NCI-H1930 (cell line): Measurements from ENCODE around the gene CDH4.

ENCODE experiments used
- DNase-seq, 2 experiments: peaks; one replicate each; lab custom pipeline; 2025; lab: John Stamatoyannopoulos, UW

CDH4 gene

DNA sequence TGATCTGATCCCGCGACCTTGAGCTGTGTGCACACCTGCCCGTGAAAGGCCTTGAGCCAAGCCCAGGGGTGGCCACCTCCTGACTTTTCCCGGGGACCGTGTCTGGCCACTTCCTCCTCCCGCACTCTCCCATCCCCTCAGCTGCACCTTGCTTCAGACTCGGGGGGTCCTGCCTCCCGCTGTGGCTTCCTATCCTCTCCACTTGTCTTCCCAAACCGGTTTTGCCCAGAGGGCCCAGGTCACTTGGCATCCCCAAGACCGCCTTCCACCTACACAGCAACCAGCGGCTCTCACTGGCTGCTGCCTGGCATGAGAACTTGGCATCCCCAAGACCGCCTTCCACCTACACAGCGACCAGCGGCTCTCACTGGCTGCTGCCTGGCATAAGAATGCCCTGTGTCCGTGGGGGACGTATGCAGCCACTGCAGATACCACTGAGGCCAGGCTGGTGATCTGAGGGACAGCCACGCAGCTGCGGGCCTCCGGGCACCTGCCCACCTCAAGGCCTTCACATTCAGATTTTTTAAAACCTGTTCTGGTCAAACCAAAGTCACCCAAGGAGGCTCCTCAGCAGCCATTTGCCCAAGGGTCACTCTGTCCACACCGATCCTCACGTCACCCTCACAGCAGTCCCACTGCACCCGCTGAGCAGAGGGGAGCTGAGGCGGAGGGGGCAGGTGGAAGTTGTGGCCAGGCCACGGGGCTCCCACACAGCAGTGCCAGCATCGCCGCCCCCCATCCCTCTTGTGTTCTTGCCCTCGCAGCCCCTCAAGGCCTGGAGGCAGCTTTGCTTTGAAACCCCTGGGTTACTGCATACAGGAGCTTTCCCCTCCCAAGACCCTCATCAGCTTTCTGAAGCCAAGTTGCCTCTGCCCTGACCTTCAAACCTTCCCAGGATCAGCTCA, 568.1 kb downstream of the CDH4 start:
- DNase-seq = no peak

DNA sequence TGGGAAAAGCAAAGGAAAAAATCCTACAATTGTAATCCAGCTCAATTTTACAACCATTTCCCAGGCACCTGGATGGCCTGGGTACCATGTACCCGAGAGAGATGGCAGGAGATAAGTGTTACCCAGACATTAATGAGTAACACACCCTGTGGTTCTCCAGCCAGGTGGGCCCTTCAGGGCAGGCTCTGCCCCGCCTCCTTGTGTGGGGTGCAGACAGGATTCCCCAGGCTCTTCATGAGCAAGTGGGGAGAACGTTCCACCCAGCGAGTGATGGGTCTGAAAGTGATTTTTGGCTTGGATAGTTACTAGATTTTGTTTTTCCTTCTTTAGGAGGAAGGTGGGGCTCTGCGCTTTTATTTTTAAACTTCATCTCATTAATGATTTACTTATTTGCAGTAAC, 569.7 kb downstream of the CDH4 start:
- DNase-seq = no peak

DNA sequence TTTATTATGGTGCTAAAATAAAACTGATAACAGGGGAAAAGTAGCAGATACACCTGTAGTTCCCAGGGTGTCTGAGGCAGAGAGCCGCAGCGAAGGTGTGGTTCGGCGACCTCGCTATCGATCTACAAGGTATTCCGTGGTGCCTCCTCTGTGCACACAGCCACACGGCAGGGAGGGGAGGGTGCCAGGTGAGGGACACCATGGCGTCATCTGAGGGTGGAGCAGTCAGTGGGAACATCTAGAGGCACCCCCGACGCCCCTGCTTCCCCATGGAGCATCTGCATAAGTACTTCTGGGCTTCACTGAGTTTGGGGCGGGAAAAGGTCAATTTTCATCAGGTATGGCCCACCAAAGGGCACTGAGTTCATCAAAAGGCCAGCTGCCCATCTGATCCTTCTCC, 570.3 kb downstream of the CDH4 start:
- no peak for DNase-seq

DNA sequence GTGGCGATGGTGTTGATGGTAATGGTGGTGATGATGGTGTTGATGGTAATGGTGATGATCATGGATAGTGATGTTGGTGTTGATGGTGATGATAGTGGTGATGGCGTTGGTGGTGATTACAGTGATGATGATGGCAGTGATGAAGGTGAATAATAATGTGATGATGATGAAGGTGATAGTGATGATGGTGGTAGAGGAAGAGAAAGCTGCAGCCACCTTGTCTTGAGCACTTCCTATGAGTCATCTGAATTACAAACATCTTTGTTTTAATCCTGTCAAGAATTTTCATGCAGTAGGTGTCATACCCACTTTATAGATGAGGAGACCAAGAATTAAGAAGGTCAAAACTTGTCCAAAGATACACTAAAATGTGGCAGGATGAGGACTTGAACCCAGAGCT, 571.2 kb downstream of the CDH4 start:
- DNase-seq = no peak

DNA sequence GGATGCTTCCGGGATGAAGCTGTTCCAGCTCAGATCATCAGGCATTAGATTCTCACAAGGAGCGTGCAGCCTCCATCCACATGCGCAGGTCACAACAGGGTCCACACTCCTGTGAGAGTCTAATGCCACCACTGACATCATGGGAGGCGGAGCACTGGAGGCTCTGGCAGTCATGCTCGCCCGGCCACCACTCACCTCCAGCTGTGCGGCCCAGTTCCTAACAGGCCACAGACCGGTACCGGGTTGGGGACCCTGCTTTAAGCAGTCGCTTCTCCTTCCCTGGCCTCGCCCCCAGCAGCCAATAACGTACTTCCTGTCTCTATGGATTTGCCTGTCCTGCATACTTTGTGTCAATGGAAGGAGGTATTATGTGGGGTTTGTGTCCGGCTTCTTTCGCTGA, 576.8 kb downstream of the CDH4 start:
- no peak for DNase-seq

DNA sequence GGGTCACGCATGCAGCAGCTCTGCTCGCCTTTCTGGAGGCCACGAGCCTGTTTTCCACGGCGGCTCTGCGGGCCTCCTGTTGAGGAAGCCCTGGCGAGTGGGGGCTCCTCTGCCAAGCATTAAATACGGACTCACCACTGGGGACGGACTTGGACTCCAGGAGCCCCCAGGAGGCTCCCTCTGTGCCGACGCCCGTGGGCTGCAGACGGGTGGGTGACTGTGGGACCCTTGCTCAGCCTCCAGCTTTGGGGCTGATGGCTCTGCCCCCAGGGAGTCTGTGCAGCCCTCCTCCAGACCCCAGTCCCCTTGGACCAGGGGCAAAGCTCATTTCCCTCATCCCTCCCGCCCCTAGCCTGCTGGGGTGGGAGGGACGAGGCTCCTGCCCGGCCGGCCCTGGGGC, 577.5 kb downstream of the CDH4 start:
- no peak for DNase-seq

DNA sequence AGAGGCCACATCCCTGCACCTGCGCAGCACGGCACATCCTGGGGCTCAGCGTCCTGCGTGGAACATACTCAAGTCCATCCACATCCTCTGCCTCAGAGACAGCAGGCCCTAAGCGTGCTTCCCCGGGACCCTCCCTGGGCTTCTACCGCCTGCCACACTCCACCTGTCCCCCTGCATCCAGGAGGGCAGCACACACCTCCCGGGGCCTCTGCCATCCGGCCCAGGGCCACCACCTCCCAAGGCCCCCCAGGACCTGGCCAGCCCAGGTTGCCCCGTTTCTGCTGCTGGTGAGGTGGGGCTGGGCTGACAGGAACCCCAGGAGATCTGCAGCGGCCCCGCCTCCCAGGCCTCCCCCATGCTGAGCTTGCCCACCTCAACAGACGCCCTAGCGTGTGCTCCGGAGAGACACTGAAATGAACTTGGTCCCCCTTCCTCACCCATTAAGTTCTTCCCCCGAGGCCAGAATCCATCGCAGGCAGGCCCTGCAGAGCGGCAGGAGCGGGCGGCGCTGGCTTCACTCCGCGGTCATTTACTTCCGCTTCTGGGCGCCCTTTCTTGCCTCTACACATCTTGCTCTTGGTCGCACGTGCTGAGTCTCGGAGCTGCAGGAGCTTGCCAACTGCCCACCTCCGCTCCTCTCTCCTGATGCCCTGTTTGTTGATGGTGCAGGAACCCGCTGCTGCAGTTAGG, 578.3 kb downstream of the CDH4 start:
- DNase-seq = no peak

DNA sequence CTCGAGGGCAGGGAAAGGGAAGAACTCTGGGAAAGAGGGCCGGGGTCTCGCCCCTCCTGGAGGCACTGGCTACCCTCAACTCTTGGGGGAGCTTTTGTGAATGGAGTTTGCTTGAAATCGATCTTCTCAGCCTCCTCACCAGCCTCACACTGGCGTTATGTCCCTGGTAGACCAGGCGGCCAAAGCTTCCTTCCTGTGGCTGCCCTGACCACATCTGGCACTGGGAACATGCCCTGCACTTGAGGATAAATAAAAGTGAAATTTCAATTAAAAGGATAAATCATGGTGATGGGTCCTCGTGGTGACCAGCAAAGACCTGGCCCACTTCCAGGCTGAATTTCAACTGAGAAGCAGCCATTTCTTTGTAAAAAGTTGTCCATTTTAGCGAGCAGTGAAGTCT, 578.9 kb downstream of the CDH4 start:
- DNase-seq = no peak

DNA sequence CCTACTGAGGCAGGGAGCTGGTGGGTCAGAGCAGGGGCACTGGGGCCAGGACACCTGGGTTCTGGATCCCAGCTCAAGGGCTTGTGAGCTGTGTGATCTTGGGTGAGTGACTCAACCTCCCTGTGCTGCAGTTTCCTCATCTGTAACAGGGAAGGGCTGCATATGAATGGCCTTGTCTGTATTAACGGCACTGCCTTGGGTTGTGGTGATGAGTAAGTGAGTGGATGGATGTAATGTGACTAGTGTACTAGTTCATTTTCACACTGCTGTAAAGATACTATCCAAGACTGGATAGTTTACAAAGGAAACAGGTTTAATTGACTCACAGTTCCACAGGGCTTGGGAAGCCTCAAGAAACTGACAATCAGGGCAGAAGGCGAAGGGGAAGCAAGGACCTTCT, 580.1 kb downstream of the CDH4 start:
- DNase-seq = no peak

DNA sequence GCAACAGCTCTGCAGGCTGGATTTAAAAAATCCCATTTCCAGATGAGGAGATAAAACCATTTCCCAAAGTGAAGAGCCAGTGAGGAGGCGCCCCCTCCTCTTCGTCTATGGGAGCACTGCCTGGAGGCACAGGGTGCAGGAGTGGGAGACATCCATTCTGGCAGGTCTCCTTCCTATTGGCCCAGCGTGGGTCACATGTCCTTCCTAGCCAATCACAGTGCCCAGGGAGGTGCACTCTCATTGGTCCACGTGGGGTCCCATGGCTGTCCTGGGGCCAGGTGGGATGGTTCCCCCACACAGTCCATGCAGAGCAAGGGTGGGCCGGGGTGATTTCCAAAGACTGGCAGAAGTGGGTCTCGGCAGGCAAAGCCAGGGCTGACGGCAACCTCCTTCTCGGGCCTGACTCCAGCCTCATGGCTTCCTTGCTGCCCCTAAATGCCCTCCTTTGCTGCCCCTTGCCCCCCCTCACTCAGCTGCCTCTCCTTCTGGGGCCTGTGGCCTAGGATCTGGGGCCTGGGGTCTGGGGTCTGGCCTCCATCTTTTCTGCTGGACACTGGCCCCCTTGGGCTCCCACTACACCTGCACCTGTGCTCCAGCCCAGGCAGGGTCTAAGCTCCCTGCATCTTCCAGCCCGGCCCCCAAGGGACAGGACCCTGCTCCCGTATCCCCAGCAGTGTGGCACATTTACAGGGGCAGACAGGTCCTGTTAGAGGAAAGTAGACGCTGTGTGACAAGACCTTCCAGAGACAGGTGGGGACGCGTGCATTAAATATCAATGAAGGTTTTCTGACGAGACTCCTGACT, 581.9 kb downstream of the CDH4 start:
- no peak for DNase-seq

DNA sequence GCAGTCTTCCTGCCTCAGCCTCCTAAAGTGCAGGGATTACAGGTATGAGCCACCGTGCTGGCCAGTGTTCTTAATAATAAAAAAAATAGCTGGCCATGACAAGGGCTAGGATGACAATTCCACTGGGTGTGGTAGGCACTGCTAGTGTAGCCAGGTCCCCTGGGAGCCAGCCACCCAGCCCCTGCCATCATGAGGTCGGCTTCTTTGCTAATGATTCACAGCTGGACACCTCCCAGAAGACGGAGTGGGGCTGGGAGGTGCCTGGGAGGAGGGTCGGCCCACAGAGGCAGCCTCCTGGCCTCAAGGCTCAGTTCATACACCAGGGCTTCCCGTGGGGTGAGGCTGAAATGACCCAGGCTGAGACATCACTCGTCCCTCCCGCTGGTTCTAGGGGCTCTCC, 583.2 kb downstream of the CDH4 start:
- DNase-seq = no peak

DNA sequence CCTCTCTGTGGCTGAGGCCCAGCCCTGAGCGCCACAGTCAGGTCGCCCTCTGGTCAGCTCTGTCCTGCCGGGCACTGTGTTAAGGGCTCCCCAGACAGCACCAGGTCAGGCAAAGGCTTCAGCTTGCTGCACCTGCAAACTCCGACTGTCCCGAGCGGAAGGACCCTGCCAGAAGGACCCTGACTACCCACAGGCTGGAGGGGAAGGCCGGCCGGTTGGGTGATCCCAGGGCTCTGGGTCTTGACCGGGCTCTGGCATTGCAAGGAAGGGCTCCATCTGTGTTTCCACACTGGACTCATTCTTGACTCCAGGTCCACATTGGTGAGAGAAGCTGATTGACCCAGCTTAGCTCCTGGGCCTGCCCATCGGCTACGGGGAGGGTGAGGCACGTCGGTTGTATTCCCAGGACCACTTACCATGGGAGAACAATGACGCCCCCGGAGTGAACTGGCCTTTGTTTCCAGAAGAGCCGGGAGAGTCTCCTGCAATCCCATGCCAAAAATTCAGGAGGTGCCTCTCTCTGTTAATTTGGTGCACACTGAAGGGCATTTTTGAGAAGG, 583.8 kb downstream of the CDH4 start:
- DNase-seq = no peak

DNA sequence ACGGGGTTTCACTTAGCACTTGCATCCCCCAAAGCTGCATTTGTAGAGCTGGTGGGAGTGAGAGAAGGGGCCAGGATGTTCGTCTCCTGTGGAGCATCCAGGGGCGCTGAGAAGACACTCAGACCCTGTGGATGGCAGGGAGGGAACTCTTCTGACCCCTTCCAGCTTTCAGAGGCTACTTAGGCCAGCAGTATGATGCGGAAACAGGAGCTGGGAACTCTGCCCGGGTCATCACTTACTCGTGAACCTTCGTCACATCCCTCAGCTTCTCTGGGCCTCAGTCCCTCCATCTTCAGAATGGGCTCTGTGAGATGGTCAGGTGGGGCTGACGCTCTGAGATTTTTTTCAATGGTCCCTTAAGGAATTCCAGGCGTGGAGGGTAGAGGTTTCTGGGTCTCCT, 585.1 kb downstream of the CDH4 start:
- no peak for DNase-seq

DNA sequence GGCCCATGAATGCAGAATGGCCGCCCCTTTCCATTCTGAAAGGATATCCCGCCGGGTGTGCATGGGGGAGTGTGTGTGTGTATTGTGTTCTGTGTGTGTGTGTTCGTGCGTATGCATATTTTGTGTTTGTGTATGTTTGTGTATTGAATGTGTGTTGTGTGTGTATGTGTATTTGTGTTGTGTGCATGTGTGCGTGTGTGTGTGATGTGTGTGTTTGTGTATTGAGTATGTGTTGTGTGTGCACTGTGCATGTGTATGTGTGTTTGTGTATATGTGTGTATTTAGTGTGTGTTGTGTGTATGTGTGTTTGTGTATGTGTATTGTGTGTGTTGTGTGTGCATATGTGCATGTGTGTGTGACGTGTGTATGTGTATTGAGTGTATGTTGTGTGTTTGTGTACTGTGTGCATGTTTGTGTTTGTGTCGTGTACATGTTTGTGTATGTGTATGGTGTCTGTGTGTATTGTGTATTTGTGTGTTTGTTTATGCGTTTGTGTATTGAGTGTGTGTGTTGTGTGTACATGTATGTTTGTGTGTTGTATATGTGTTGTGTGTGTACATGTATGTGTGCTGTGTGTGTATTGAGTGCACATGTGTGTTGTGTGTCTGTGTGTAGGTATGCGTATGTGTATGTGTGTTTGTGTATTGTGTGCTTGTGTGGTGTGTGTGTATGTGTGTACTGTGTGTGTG, 587.3 kb downstream of the CDH4 start:
- DNase-seq = no peak

DNA sequence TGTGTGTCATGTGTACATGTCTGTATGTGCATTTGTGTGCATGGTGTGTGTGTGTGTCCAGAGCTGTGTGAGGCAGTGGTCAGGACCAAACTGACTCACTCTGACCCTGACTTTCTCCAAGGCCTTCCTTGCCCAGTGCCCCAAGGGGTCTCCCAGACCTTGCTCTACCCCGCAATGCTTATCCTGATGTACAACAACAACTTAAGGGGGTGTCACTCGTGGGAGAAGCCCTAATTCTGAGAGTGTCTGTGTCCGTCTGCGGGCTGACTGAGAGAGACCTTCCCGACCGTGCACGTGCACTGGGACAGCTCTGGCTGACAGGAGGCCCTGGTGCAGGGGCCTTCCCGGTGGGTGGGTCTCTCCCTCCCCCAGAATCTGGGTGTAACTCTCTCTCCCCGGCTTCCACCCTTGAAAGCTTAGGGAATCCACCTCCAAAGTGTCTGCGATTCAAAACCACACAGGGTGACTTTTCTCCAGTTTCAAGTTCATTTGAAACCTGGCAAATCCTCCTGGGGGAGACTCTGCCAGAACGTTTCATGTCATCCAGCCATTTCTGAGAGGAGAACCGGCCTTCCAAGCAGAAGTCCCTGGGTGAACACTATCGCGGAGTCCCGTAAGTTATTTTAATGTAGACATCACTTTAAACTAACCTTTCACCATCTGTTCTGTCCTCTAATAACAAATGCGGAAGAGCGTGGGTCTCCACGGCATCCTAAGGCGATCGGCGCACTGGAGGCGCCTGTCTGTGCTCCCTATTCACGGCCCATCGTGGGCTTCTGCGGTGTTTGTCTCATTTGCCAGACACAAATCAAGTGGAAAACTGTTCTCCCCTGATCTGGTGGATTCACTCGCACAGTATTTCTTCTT, 588.1 kb downstream of the CDH4 start:
- no peak for DNase-seq

DNA sequence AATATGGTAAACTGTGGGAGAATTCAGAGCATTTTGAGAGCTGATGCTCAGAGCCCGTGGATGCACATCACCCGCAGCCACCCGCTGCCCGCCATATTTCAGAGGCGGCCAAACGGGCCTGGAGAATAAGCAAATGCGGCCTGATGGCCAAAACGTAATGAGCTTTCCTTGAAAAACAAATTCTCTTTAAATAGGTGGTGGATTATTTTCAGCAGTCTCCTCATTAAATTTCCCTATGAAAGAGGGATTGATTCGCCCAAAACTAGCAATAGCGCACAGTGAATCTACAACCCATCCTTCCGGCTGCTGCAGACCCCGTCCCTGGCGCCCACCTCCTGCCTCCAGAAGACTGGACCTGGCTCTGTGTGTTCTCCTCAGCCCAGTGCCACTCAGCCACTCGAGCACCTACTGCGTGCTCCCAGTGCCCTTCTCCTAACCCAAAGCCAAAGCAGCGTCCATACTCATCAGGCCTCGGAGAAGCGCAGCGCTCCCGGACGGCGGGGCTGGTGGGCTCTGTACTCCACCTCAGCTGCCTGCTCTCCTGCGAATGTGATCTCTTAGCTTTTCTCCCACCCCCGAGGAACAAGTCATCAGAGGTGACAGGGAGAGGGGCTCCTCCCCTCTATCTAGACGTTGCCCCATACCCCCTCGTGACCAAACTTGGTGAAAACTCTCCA, 588.9 kb downstream of the CDH4 start:
- no peak for DNase-seq

DNA sequence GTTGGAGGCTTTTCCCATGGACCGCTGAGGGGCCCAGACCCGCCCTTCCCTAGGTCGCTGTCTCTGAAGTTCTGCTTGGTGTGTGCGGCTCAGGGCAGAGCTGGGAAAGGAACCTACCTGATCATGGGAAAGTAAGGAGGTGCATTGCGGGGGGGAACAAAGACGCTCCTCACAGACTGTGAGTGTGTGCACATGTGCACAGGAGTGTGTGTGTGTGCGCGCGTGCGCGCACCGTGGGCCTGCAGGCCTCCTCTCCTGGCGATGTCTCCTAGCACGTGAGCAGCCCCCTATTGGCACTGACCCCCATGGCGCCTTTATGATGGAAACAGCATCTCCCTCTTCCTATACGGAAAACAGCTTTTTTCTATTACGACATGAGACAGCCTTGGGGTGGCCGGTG, 589.5 kb downstream of the CDH4 start:
- DNase-seq = no peak

DNA sequence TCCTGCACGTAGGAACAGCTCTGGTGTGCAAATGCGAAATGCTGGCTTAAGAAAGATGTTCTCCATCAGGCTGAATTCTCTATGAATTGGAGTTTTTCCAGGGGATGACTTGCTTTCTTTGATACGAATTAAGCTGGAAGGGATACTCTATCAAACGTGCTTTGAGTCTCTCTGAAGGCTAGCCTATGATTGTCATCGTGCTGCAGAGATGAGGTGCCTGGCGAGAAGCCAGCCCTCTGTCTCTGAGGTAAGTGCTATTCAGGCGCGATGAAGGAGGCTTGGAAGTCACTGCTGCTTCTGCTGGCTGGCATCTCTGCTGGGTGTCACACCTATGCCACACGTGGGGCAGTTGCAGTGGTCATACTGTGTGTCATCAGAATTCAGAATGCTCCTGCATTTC, 589.9 kb downstream of the CDH4 start:
- no peak for DNase-seq

DNA sequence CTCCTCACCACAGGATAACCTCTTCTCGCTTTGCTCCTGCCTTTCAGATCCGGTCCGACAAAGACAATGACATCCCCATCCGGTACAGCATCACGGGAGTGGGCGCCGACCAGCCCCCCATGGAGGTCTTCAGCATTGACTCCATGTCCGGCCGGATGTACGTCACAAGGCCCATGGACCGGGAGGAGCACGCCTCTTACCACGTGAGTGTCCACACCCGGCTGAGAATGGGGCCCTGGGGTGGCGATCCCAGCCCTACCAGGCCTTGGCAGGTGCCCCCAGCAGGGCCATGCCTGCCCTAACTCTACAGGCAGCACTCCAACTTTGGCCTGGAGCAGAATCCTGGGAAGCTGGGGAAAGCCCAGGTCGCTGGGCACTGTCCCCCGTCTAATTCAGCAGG, 592.6 kb downstream of the CDH4 start:
- no peak for DNase-seq

DNA sequence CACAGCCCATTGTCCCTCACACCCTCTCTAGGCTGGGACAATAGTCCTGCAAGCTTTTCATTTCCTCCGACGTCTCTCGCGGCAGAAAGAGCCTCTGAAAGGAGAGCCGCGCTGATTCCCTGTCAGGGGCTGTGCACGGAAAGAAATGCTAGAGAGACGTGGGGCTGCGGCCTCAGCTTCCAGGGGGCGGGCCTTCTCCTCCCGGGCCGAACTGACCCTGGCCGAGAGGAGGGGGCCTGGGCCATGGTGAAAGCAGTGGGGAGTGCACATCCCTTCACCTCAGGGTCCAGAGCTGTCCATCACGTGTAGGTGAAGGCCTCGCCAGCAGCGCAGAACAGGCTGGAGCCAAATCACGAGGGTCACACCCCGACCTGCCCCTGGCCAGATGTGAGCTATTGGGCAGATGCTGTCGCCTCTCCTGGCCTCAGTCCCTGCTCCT, 593.2 kb downstream of the CDH4 start:
- no peak for DNase-seq
